GM12878 (cell line): ENCODE measurements around the gene ZNF511. TPM values are rescaled to one million over a fixed set of nuclear protein-coding genes. Genes with fewer than 3 reads are reported as not detected.

Experiments
- BCL3 ChIP-seq: IDR thresholded peaks from 2 replicates; pipeline ENCODE4 v1.6.1; 2011; ENCODE audit warnings: borderline replicate concordance, low read depth, mild to moderate bottlenecking, moderate library complexity, low read length; ENCODE audit not compliant: insufficient read depth, poor library complexity, severe bottlenecking
- BHLHE40 ChIP-seq, 2 experiments: fragments of 450-650 bp in 1 of 2; IDR thresholded peaks; 2 replicates each; pipeline ENCODE4 v1.6.1; 2011 to 2017; ENCODE audit warnings: low read depth in 2 of 2, borderline replicate concordance in 1 of 2, improper control_type of control experiment in 1 of 2, low read length in 1 of 2, mild to moderate bottlenecking in 1 of 2
- MEF2B ChIP-seq: fragments of 450-650 bp; IDR thresholded peaks from 2 replicates; pipeline ENCODE4 v1.6.1; 2018; ENCODE audit warnings: mild to moderate bottlenecking, moderate library complexity; ENCODE audit not compliant: partially characterized antibody, poor library complexity, severe bottlenecking
- NFYA ChIP-seq: IDR thresholded peaks from 2 replicates; pipeline ENCODE4 v1.6.1; 2011; ENCODE audit warnings: low read depth, mild to moderate bottlenecking, low read length, improper control_type of control experiment, borderline replicate concordance
- NKRF ChIP-seq: fragments of 450-650 bp; conservative IDR thresholded peaks from 2 replicates; pipeline ENCODE4 v1.6.1; 2017; ENCODE audit warnings: mild to moderate bottlenecking, moderate library complexity
- NR2C2 ChIP-seq: IDR thresholded peaks from 2 replicates; pipeline ENCODE4 v1.6.1; 2011; ENCODE audit warnings: borderline replicate concordance, low read depth; ENCODE audit not compliant: control insufficient read depth, insufficient read length
- PKNOX1 ChIP-seq: fragments of 450-650 bp; IDR thresholded peaks from 2 replicates; pipeline ENCODE4 v1.6.1; 2016; ENCODE audit warnings: mild to moderate bottlenecking
- PML ChIP-seq: IDR thresholded peaks from 2 replicates; pipeline ENCODE4 v1.6.1; 2012; ENCODE audit warnings: low read length, inconsistent platforms
- POLR2AphosphoS5 ChIP-seq: IDR thresholded peaks from 2 replicates; pipeline ENCODE4 v1.6.1; 2011; ENCODE audit warnings: mild to moderate bottlenecking, low read length, inconsistent platforms
- RB1 ChIP-seq: fragments of 450-650 bp; formaldehyde crosslinking; IDR thresholded peaks from 2 replicates; pipeline ENCODE4 v1.6.1; 2017; ENCODE audit warnings: mild to moderate bottlenecking, borderline replicate concordance
- REST ChIP-seq: IDR thresholded peaks from 2 replicates; pipeline ENCODE4 v1.6.1; 2012; ENCODE audit warnings: mild to moderate bottlenecking, low read depth, low read length
- SIN3A ChIP-seq: IDR thresholded peaks from 2 replicates; pipeline ENCODE4 v1.6.1; 2012; ENCODE audit warnings: low read depth, low read length, improper control_type of control experiment
- SUPT20H ChIP-seq: IDR thresholded peaks from 2 replicates; pipeline ENCODE4 v1.6.1; 2011; ENCODE audit warnings: low read depth, mild to moderate bottlenecking, low read length, moderate library complexity, borderline replicate concordance; ENCODE audit not compliant: control insufficient read depth
- TARDBP ChIP-seq: IDR thresholded peaks from 2 replicates; pipeline ENCODE4 v1.6.1; 2016; ENCODE audit warnings: borderline replicate concordance
- ZNF687 ChIP-seq: fragments of 450-650 bp; IDR thresholded peaks from 2 replicates; pipeline ENCODE4 v1.6.1; 2017; ENCODE audit warnings: mild to moderate bottlenecking, moderate library complexity
- polyA plus RNA-seq, 11 experiments: library from polyadenylated mRNA; depleted of rRNA in 4 of 11; unstranded in 6 of 11; stranded (reverse) in 5 of 11; fragments of >200 nt; fragmentation: Nextera tagmentation in 4 of 11; fragmentation: Illumina TruSeq in 1 of 11; extraction: Ambion mirVana in 4 of 11; extraction: Trizol in 1 of 11; gene quantifications; 1 replicate in 1 of 11; 2 replicates in 10 of 11; pipeline versions ENCODE4 v1.2.1 to v1.2.3, GENCODE V29; 2011 to 2016; ENCODE audit warnings: inconsistent platforms in 2 of 11, missing spikeins in 2 of 11, low read depth in 1 of 11
- total RNA-seq, 4 experiments: library from RNA; depleted of rRNA in 3 of 4; stranded (reverse); fragments of >200 nt in 3 of 4; fragmentation: Illumina TruSeq in 1 of 4; extraction: Trizol in 1 of 4; gene quantifications; 2 replicates each; pipeline versions ENCODE4 v1.2.1 to v1.2.3, GENCODE V29; 2013 to 2021

The ZNF511 gene
- total and polyA plus RNA-seq, 10 of the 15 experiments (the other 5 are each of a cell fraction or from before 2014, with no cell fraction given) = 0.58 to 110 (median 32.0) TPM

- TF ChIP-seq BCL3 (no peak), BHLHE40 (IDR thresholded peaks at IDR 0.05; ENCODE audit: borderline replicate concordance in 1 of 2, low read depth in 2 of 2, low read length in 1 of 2) (peak in 1 of 2 experiments; percentile 33; a peak in 1 of 4 replicates), SIN3A (no peak), POLR2AphosphoS5 (peak; percentile 63; the same call in 1 of the 2 replicates), NR2C2 (no peak), NKRF (0 out of 2 replicates have a peak, but pooled peaks have one; percentile 56), RB1 (no peak; the same call in 1 of the 2 replicates), PKNOX1 (no peak), MEF2B (no peak), ZNF687 (peak; percentile 54; the same call in 1 of the 2 replicates), SUPT20H (no peak), REST (no peak), TARDBP (no peak), PML (no peak), NFYA (no peak)
Measured at GRCh38 chr10:133276435-133277201, 32.1 kb upstream of the ZNF511 start, which contains the start of gene ADAM8 (continued).
